SK-N-SH treated with all-trans-retinoic acid at 6 μM for 48 hours (cell line): ENCODE data around the gene PPT1.

Experiments used
- ATAC-seq: fragments of 200-7000 bp; cut with Tn5 transposase; 3 replicates; pipeline ENCODE4 v1.9.1; 2020; ENCODE audit warnings: mild to moderate bottlenecking, moderate library complexity
- ARNTL ChIP-seq: fragments of 450-650 bp; formaldehyde crosslinking; IDR thresholded peaks from 2 replicates; pipeline ENCODE4 v1.5.0; 2020; ENCODE audit warnings: low read depth, mild to moderate bottlenecking, moderate library complexity, borderline replicate concordance
- CSDC2 ChIP-seq: fragments of 250-450 bp; sonication (Bioruptor Pico); IDR thresholded peaks from 2 replicates; pipeline ENCODE4 v1.5.0; 2020; ENCODE audit warnings: mild to moderate bottlenecking, moderate library complexity
- ESRRG ChIP-seq: fragments of 250-450 bp; sonication (Bioruptor Pico); IDR thresholded peaks from 2 replicates; pipeline ENCODE4 v1.6.1; 2021; ENCODE audit warnings: mild to moderate bottlenecking
- GLIS3 ChIP-seq: fragments of 250-450 bp; sonication (Bioruptor Pico); IDR thresholded peaks from 2 replicates; pipeline ENCODE4 v1.5.0; 2020; ENCODE audit warnings: mild to moderate bottlenecking, moderate library complexity
- ISL1 ChIP-seq: fragments of 250-450 bp; sonication (Bioruptor Pico); IDR thresholded peaks from 2 replicates; pipeline ENCODE4 v2.1.2; 2022; ENCODE audit warnings: mild to moderate bottlenecking, moderate library complexity
- OSR1 ChIP-seq: fragments of 250-450 bp; sonication (Bioruptor Pico); IDR thresholded peaks from 2 replicates; pipeline ENCODE4 v1.8.0; 2022; ENCODE audit warnings: moderate library complexity, mild to moderate bottlenecking, inconsistent platforms
- PPARA ChIP-seq: fragments of 250-450 bp; sonication (Bioruptor Pico); IDR thresholded peaks from 2 replicates; pipeline ENCODE4 v1.5.0; 2020; ENCODE audit warnings: mild to moderate bottlenecking, borderline replicate concordance
- RARB ChIP-seq: fragments of 250-450 bp; sonication (Bioruptor Pico); IDR thresholded peaks from 2 replicates; pipeline ENCODE4 v1.8.0; 2021; ENCODE audit warnings: mild to moderate bottlenecking, moderate library complexity
- SNAI2 ChIP-seq: fragments of 250-450 bp; sonication (Bioruptor Pico); IDR thresholded peaks from 2 replicates; pipeline ENCODE4 v1.5.0; 2020; ENCODE audit warnings: mild to moderate bottlenecking, moderate library complexity
- TCF4 ChIP-seq: fragments of 250-450 bp; sonication (Bioruptor Pico); IDR thresholded peaks from 2 replicates; pipeline ENCODE4 v1.8.0; 2021; ENCODE audit warnings: mild to moderate bottlenecking, moderate library complexity, borderline replicate concordance
- TOX ChIP-seq: fragments of 250-450 bp; sonication (Bioruptor Pico); IDR thresholded peaks from 2 replicates; pipeline ENCODE4 v1.8.0; 2021; ENCODE audit warnings: mild to moderate bottlenecking, moderate library complexity, borderline replicate concordance
- TSHZ2 ChIP-seq: fragments of 250-450 bp; sonication (Bioruptor Pico); IDR thresholded peaks from 2 replicates; pipeline ENCODE4 v1.5.0; 2020; ENCODE audit warnings: mild to moderate bottlenecking, moderate library complexity
- ZC3H10 ChIP-seq: fragments of 250-450 bp; sonication (Bioruptor Pico); IDR thresholded peaks from 2 replicates; pipeline ENCODE4 v1.5.1; 2021; ENCODE audit warnings: mild to moderate bottlenecking, moderate library complexity
- ZFP3 ChIP-seq: fragments of 250-450 bp; sonication (Bioruptor Pico); IDR thresholded peaks from 2 replicates; pipeline ENCODE4 v1.5.0; 2020; ENCODE audit warnings: mild to moderate bottlenecking, moderate library complexity
- ZFP30 ChIP-seq: fragments of 450-650 bp; formaldehyde crosslinking; IDR thresholded peaks from 2 replicates; pipeline ENCODE4 v1.5.0; 2022; ENCODE audit warnings: mild to moderate bottlenecking, moderate library complexity
- ZNF565 ChIP-seq: fragments of 450-650 bp; formaldehyde crosslinking; conservative IDR thresholded peaks from 2 replicates; pipeline ENCODE4 v1.5.0; 2020; ENCODE audit warnings: low read depth, mild to moderate bottlenecking, moderate library complexity
- ZNF70 ChIP-seq: fragments of 450-650 bp; formaldehyde crosslinking; IDR thresholded peaks from 2 replicates; pipeline ENCODE4 v1.5.0; 2020; ENCODE audit warnings: mild to moderate bottlenecking, moderate library complexity
- ZNF8 ChIP-seq: fragments of 450-650 bp; formaldehyde crosslinking; IDR thresholded peaks from 2 replicates; pipeline ENCODE4 v1.5.0; 2020; ENCODE audit warnings: mild to moderate bottlenecking, moderate library complexity
- TF ChIP-seq, protein P1 (sequence below): fragments of 250-450 bp; sonication (Bioruptor Pico); IDR thresholded peaks from 2 replicates; pipeline ENCODE4 v1.8.0; 2020; ENCODE audit warnings: mild to moderate bottlenecking, moderate library complexity, borderline replicate concordance
- TF ChIP-seq, protein P2 (sequence below): fragments of 250-450 bp; sonication (Bioruptor Pico); IDR thresholded peaks from 2 replicates; pipeline ENCODE4 v1.8.0; 2021; ENCODE audit warnings: low read depth, mild to moderate bottlenecking, moderate library complexity, borderline replicate concordance

Gene PPT1

DNA sequence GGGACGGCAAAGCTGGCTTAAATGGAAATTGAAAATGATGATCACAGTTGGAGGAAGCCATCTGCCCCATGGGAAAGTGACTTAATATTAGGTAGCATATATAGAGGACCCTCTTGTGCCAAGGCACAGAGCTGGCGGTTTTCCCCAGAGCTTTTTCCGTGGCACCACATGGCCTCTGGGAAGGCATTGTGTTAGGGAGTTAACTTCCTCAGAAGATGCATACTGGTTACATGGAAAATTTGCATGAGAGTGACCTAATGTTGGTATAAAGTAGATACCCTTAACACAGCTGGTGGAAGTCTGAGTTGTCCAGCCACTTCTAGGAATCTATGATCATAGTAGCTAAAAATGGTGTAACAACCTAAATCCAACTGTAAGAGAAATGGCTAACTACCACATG lies 29.2 kb downstream of the PPT1 start:
- no peak for TF ChIP-seq ESRRG (CRISPR knock-in tag)
- TF ChIP-seq ARNTL (CRISPR knock-in tag) = no peak
- no peak for TF ChIP-seq OSR1 (CRISPR knock-in tag)
- TF ChIP-seq ZNF70 (CRISPR knock-in tag) = no peak
- ATAC-seq = no peak

DNA sequence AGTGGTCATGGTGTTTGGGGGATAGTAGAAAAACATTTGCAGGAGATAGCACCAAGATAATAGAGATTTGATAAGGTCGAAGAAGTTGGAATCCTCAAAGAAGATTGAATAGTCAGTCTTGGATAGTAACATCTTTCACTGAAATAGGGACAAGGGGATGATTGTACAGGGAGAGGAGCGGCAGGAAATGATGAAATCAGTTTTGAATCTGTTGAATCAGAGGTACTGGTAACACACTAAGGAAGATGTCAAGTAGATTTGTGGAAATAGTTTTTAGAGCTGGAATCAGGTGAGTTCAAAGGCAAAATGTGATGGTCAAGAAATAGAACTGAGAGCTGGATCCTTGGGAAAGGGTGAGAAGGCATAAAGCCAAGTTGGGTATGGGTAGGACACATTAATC lies 30.0 kb downstream of the PPT1 start:
- no peak for ATAC-seq
- TF ChIP-seq ZNF565 (CRISPR knock-in tag) = no peak

GRCh38 chr1:40064797-40065499 lies 32.1 kb downstream of the PPT1 start:
- ATAC-seq = no peak
- TF ChIP-seq ZNF8 (CRISPR knock-in tag) = no peak
- TF ChIP-seq, protein P1, sequence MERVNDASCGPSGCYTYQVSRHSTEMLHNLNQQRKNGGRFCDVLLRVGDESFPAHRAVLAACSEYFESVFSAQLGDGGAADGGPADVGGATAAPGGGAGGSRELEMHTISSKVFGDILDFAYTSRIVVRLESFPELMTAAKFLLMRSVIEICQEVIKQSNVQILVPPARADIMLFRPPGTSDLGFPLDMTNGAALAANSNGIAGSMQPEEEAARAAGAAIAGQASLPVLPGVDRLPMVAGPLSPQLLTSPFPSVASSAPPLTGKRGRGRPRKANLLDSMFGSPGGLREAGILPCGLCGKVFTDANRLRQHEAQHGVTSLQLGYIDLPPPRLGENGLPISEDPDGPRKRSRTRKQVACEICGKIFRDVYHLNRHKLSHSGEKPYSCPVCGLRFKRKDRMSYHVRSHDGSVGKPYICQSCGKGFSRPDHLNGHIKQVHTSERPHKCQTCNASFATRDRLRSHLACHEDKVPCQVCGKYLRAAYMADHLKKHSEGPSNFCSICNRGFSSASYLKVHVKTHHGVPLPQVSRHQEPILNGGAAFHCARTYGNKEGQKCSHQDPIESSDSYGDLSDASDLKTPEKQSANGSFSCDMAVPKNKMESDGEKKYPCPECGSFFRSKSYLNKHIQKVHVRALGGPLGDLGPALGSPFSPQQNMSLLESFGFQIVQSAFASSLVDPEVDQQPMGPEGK = no peak
- TF ChIP-seq ZNF70 (CRISPR knock-in tag) = no peak
- TF ChIP-seq GLIS3 (CRISPR knock-in tag) = no peak
- TF ChIP-seq TCF4 = no peak
- TF ChIP-seq PPARA (CRISPR knock-in tag) = no peak
- TF ChIP-seq RARB (CRISPR knock-in tag) = no peak
- TF ChIP-seq TSHZ2 (CRISPR knock-in tag) = no peak
- TF ChIP-seq TOX (CRISPR knock-in tag) = no peak
- no peak for TF ChIP-seq ESRRG (CRISPR knock-in tag)
- TF ChIP-seq, protein P2, sequence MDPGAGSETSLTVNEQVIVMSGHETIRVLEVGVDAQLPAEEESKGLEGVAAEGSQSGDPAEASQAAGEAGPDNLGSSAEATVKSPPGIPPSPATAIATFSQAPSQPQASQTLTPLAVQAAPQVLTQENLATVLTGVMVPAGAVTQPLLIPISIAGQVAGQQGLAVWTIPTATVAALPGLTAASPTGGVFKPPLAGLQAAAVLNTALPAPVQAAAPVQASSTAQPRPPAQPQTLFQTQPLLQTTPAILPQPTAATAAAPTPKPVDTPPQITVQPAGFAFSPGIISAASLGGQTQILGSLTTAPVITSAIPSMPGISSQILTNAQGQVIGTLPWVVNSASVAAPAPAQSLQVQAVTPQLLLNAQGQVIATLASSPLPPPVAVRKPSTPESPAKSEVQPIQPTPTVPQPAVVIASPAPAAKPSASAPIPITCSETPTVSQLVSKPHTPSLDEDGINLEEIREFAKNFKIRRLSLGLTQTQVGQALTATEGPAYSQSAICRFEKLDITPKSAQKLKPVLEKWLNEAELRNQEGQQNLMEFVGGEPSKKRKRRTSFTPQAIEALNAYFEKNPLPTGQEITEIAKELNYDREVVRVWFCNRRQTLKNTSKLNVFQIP (CRISPR knock-in tag) = no peak
- no peak for TF ChIP-seq ZFP3 (CRISPR knock-in tag)

GRCh38 chr1:40059960-40060750 lies 36.9 kb downstream of the PPT1 start:
- no peak for ATAC-seq
- TF ChIP-seq PPARA (CRISPR knock-in tag) (no peak), ARNTL (CRISPR knock-in tag) (no peak), ZNF8 (CRISPR knock-in tag) (no peak), CSDC2 (CRISPR knock-in tag) (no peak), ZC3H10 (CRISPR knock-in tag) (no peak), TSHZ2 (CRISPR knock-in tag) (no peak), ISL1 (CRISPR knock-in tag) (no peak), ZFP30 (CRISPR knock-in tag) (no peak), SNAI2 (no peak)
- TF ChIP-seq, protein P1 = no peak
- TF ChIP-seq, protein P2 (CRISPR knock-in tag) = no peak
